Mammary epithelial cell (primary cell): ENCODE results near the gene ZNF764.

ENCODE experiments used
- EZH2 ChIP-seq: IDR thresholded peaks from 2 replicates; pipeline ENCODE4 v1.6.1; 2012; ENCODE audit warnings: low read length, inconsistent platforms, borderline replicate concordance
- TF ChIP-seq, protein P1 (sequence below), 2 donors: IDR thresholded peaks in 1 of 2; conservative IDR thresholded peaks in 1 of 2; 2 replicates each; pipeline ENCODE4 v1.5.1; 2011 to 2012; ENCODE audit warnings: inconsistent platforms in 2 of 2, low read length in 2 of 2, mild to moderate bottlenecking in 2 of 2, control low read depth in 1 of 2, low read depth in 1 of 2; ENCODE audit not compliant: insufficient read depth in 1 of 2; ENCODE audit errors: extremely low read depth in 1 of 2

DNA sequence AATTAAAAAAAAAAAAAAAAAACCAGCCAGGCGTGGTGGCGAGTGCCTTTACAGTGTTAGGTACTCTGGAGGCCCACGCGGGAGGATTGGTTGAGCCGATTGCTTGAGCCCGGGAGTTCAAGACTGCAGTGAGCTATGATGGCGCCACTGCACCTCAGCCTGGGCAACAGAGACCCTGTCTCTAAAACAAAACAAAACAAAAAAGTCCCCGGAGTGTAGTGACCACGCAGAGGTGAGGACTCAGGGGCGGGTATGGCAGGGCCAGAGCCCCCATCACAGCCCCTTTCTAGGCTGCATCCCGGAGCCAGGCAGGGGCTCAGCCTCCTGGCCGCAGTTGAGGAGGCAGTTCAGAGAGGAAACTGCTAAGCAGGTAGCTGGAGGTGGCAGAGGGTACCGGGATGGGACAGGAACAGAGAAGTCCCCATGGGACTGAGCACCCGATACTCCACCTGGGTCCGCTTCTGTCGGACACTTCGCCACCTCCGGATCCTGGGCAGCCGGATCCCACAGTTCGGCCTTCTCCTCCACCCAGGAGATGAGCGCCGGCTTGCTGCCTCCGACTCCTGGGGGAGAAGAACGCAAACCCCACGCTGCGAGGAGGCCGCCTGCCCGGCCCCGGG is 24.3 kb downstream of the ZNF764 start:
- TF ChIP-seq, protein P1, sequence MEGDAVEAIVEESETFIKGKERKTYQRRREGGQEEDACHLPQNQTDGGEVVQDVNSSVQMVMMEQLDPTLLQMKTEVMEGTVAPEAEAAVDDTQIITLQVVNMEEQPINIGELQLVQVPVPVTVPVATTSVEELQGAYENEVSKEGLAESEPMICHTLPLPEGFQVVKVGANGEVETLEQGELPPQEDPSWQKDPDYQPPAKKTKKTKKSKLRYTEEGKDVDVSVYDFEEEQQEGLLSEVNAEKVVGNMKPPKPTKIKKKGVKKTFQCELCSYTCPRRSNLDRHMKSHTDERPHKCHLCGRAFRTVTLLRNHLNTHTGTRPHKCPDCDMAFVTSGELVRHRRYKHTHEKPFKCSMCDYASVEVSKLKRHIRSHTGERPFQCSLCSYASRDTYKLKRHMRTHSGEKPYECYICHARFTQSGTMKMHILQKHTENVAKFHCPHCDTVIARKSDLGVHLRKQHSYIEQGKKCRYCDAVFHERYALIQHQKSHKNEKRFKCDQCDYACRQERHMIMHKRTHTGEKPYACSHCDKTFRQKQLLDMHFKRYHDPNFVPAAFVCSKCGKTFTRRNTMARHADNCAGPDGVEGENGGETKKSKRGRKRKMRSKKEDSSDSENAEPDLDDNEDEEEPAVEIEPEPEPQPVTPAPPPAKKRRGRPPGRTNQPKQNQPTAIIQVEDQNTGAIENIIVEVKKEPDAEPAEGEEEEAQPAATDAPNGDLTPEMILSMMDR (conservative IDR thresholded peaks at IDR 0.05 in 1 of 2, IDR thresholded peaks at IDR 0.05 in 1 of 2; ENCODE audit: extremely low read depth in 1 of 2, insufficient read depth in 1 of 2, low read depth in 1 of 2, low read length in 2 of 2): no peak
- no peak for TF ChIP-seq EZH2
